Vagina (tissue), 2 donors: Measurements from ENCODE around the gene RAD51D.

Source experiments
- CTCF ChIP-seq, 3 experiments: fragments of 450-650 bp in 2 of 3; fragments of 200-600 bp in 1 of 3; sonication (generic) in 1 of 3; IDR thresholded peaks; one replicate each; pipeline ENCODE4 v1.5.1; 2017 to 2019; ENCODE audit warnings: antibody characterized with exemption in 3 of 3, mild to moderate bottlenecking in 2 of 3, moderate library complexity in 2 of 3
- POLR2A ChIP-seq, 2 donors: fragments of 450-650 bp; IDR thresholded peaks; one replicate each; pipeline ENCODE4 v1.6.1; 2017; ENCODE audit warnings: antibody characterized with exemption in 2 of 2, mild to moderate bottlenecking in 2 of 2, moderate library complexity in 2 of 2
- POLR2AphosphoS5 ChIP-seq, 2 donors: sonication (generic); formaldehyde crosslinking; IDR thresholded peaks; one replicate each; pipeline ENCODE4 v1.9.0; 2017; ENCODE audit warnings: antibody characterized with exemption in 2 of 2, mild to moderate bottlenecking in 2 of 2, low read depth in 1 of 2; ENCODE audit not compliant: insufficient read depth in 1 of 2

DNA sequence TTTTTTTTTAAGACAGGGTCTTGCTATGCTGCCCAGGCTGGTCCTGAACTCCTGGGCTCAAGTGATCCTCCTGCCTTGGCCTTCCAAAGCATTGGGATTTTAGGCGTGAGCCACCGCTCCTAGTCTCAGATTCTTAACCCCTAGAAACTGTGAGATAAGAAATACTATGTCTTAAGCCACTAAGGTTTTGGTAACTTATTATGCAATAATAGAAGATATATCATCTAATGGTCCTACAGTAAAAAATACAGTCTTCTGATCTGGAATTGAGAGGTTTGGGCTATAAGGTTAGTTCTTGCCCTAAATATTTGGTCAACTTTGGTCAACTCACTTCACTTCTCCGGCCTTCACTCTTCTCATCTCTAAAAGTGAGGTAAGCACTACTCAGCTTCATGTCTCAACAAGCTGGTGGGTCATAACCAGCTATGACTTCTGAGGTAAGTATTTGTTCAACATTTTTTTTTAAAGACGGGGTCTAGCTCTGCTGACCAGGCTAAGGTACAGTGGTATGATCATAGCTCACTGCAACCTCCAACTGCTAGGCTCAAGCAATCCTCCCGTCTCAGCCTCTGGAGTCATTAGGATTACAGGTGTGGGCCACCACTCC lies 14.7 kb downstream of the RAD51D start:
- TF ChIP-seq CTCF (IDR thresholded peaks at IDR 0.05) (no peak), POLR2AphosphoS5 (IDR thresholded peaks at IDR 0.05; ENCODE audit: insufficient read depth in 1 of 2, low read depth in 1 of 2) (no peak), POLR2A (IDR thresholded peaks at IDR 0.05) (no peak)
